Colonic mucosa (tissue), 4 donors: Measurements from ENCODE around the gene SLC5A10. TPM values are rescaled to one million over a fixed set of nuclear protein-coding genes. Genes with fewer than 3 reads are reported as not detected.

ENCODE experiments used
- DNase-seq: peaks from one replicate; pipeline ENCODE4 v3.0.0-alpha.2; 2020
- H3K27ac ChIP-seq: fragments of 200-600 bp; one replicate; pipeline ENCODE4 v1.8.0; 2021
- H3K27me3 ChIP-seq: fragments of 200-600 bp; one replicate; pipeline ENCODE4 v1.8.0; 2021
- H3K36me3 ChIP-seq: fragments of 200-600 bp; one replicate; pipeline ENCODE4 v1.8.0; 2021
- H3K4me1 ChIP-seq: fragments of 200-600 bp; one replicate; pipeline ENCODE4 v1.8.0; 2021; ENCODE audit warnings: mild to moderate bottlenecking
- H3K4me3 ChIP-seq: fragments of 200-600 bp; one replicate; pipeline ENCODE4 v1.8.0; 2021
- H3K9ac ChIP-seq, 2 donors: one replicate each; pipeline ENCODE4 v1.7.0; 2013; ENCODE audit warnings: control low read depth in 2 of 2, low read depth in 2 of 2, low read length in 2 of 2
- H3K9me3 ChIP-seq: fragments of 200-600 bp; one replicate; pipeline ENCODE4 v1.8.0; 2021
- CTCF ChIP-seq: fragments of 200-600 bp; IDR thresholded peaks from one replicate; pipeline ENCODE4 v1.8.0; 2022; ENCODE audit warnings: antibody characterized with exemption, mild to moderate bottlenecking
- intact Hi-C: fragments of 100-400 bp; cut with DNase I; formaldehyde crosslinking; loops from one replicate; pipeline ENCODE4 v1.14.1; 2022
- total RNA-seq, 2 donors: library from RNA; stranded (reverse); fragmentation: NEBNext Ultra II Directional in 1 of 2; extraction: Animal tissue kit (Norgen Biotek cat#: 25700) in 1 of 2; gene quantifications; one replicate each; pipeline ENCODE4 v1.2.1, GENCODE V29; 2021
- donor health status: healthy.
- donor health status: DM: no; HTN: no; CAD: no.
- donor health status: DM: no; HTN: no; CAD: no.

SLC5A10 gene
- total RNA-seq, 2 donors from 2014 or later: 0.16 TPM; not detected in 1

DNA sequence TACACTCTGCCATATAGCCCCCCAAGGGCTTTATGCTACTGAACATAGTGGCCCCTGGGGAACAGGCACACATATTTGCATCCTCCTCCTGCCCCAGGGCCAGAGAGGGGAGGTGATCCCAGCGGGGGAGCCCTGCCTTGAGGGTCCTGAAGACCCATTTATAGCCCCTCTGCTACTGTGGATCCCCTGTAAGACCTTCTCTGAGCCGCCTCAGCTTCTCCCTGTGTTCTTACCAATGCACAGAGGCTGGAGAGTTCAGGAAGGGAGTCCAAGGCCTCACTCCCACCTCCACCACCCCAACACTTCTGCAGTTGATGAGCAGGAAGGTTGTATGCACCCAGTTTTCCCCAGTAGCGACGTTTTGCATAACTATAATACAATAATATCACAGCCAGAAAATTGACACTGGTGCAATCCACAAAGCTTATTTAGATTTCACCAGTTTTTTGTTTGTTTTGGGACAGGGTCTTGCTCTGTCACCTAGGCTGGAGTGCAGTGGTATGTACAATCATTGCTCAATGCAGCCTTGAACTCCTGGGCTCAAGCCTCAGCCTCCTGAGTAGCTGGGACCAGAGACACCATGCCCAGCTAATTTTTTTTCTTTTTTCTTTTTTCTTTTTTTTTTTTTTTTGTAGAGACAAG, 53.9 kb downstream of the SLC5A10 start:
- no peak for DNase-seq
- H3K27ac ChIP-seq: no peak overlapping the region
- no peaks in the 10 kb centered on the region for H3K9me3 ChIP-seq

GRCh38 chr17:19006698-19007097, 54.7 kb downstream of the SLC5A10 start:
- no peak for TF ChIP-seq CTCF

More for the DNA sequence above, 53.9 kb downstream of the SLC5A10 start:
- Histone ChIP-seq H3K27me3 (no peaks in the 10 kb centered on the region), H3K36me3 (no peaks in the 10 kb centered on the region), H3K4me1 (peaks cover 9% of the 10 kb centered on the region), H3K9ac (no peak overlapping the region), H3K4me3 (no peak overlapping the region)
- TF ChIP-seq CTCF: no peak
- intact Hi-C loops: no loop called here

DNA sequence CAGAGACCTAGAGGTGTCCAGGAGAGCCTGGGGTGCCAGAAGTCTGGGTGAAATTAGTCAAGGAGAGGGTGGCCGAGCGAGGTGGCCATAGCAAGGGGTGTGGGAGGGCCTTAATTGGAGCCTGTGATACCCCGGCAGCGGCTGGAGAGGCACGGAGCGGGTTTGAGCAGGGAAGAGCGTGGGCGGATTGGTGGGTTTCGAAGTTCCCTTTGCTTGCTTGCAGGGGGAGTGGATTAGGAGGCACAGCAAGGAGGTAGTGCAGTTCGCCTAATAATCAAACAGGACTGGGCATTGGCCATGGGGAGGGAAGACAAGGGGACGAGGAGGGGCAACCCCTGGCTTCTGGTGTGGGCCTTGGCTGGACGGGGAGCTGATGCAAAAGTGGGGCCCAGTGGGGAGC, 58.0 kb downstream of the SLC5A10 start:
- no peaks in the 10 kb centered on the region for H3K36me3 ChIP-seq
- intact Hi-C loops: no loop called here
- H3K4me3 ChIP-seq: no peak overlapping the region
- no peak overlapping the region for H3K27ac ChIP-seq
- TF ChIP-seq CTCF: no peak
- peak overlapping the region; percentile 30 to 70 for H3K9ac ChIP-seq
- H3K9me3 ChIP-seq: no peaks in the 10 kb centered on the region
- no peaks in the 10 kb centered on the region for H3K27me3 ChIP-seq
- no peaks in the 10 kb centered on the region for H3K4me1 ChIP-seq
- DNase-seq: no peak

More at GRCh38 chr17:19006698-19007097, 54.7 kb downstream of the SLC5A10 start:
- Histone ChIP-seq H3K4me3 (no peak overlapping the region), H3K4me1 (peaks cover 7% of the 10 kb centered on the region), H3K36me3 (no peaks in the 10 kb centered on the region), H3K9ac (no peak overlapping the region), H3K9me3 (no peaks in the 10 kb centered on the region), H3K27me3 (no peaks in the 10 kb centered on the region), H3K27ac (no peak overlapping the region)
- no peak for DNase-seq
- intact Hi-C loops: no loop called here

GRCh38 chr17:19010729-19011505, 59.0 kb downstream of the SLC5A10 start:
- H3K9ac ChIP-seq: peak overlapping the region in 1 of 2 donors; percentile 70
- no peaks in the 10 kb centered on the region for H3K36me3 ChIP-seq
- H3K27ac ChIP-seq: peak overlapping the region; percentile 22
- no peak for TF ChIP-seq CTCF
- no peaks in the 10 kb centered on the region for H3K27me3 ChIP-seq
- H3K4me3 ChIP-seq: no peak overlapping the region
- no peaks in the 10 kb centered on the region for H3K4me1 ChIP-seq
- intact Hi-C loops: no loop called here
- H3K9me3 ChIP-seq: no peaks in the 10 kb centered on the region
- peak; percentile 88 for DNase-seq

- H3K27ac ChIP-seq: no peak overlapping the region
- DNase-seq: no peak
- H3K36me3 ChIP-seq: no peaks in the 10 kb centered on the region
- no peaks in the 10 kb centered on the region for H3K9me3 ChIP-seq
- H3K27me3 ChIP-seq: no peaks in the 10 kb centered on the region
- no peak overlapping the region for H3K4me3 ChIP-seq
- intact Hi-C loops: no loop called here
- TF ChIP-seq CTCF: no peak
- peak overlapping the region in 1 of 2 donors; percentile 70 for H3K9ac ChIP-seq
- no peaks in the 10 kb centered on the region for H3K4me1 ChIP-seq
These were observed 59.6 kb downstream of the SLC5A10 start for GRCh38 chr17:19011581-19011980.
